ENCODE results near the gene TAGLN2. TPM values are rescaled to one million over a fixed set of nuclear protein-coding genes. Genes with fewer than 3 reads are reported as not detected.

The TAGLN2 gene
- total and polyA plus RNA-seq, 9 of the 15 experiments (the other 6 are each of a cell fraction or from before 2014, with no cell fraction given), result 192 to 683 (median 455) TPM

DNA sequence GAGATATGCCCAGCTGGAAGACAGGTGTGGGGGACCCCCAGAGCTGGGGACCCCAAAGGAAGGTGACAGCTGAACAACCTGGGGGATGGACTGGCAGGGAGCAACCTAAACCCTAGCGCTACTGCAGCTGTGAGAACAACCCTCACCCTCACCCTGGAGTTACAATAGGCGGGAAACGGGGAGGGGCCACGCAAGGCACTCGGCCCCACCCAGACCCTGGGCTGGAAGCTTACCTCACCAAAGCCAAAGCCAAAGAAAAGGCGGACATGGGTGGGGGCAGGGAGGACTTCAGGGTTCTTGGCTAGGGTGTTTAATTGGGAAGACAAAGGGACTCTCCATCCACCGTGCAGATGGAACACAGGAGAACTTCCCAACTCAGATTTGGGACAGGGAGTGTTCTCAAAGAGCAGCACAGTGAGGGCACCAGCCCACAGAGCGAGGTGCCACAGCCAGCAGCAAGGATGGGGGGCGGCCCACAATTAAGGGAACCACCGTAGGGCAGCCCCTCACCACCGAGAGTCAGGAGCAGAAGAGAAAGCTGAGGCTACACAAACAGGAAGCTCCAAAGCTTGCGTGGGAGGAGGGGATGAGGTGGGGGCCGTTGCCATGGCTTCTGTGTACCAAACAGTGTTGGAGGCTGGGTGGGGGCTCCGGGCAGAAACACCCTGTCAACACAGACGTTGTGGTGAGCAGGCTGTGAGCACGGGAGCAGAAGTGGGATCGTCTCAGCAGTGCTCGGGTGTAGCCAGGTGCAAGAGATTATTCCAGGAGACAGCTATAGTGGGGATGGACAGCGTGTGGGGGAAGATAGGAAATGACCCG is 1.9 kb downstream of the TAGLN2 start (continued):
- TF ChIP-seq ATF1 (CRISPR knock-in tag; IDR thresholded peaks at IDR 0.05) (no peak), ATF1 (tag; IDR thresholded peaks at IDR 0.05) (peak; percentile 45), TEAD1 (CRISPR knock-in tag; IDR thresholded peaks at IDR 0.05) (0 out of 4 replicates have a peak, but pooled peaks of 1 of the 2 experiments have one; percentile 10), POLR2H (tag; IDR thresholded peaks at IDR 0.05; ENCODE audit: low read depth) (peak; percentile 53), TAL1 (IDR thresholded peaks at IDR 0.05) (peak; percentile 16; the same call in 1 of the 2 replicates), ZNF24 (IDR thresholded peaks at IDR 0.05) (no peak), FOXJ3 (CRISPR knock-in tag; IDR thresholded peaks at IDR 0.05) (peak; percentile 99)
- TF ChIP-seq, protein P1, sequence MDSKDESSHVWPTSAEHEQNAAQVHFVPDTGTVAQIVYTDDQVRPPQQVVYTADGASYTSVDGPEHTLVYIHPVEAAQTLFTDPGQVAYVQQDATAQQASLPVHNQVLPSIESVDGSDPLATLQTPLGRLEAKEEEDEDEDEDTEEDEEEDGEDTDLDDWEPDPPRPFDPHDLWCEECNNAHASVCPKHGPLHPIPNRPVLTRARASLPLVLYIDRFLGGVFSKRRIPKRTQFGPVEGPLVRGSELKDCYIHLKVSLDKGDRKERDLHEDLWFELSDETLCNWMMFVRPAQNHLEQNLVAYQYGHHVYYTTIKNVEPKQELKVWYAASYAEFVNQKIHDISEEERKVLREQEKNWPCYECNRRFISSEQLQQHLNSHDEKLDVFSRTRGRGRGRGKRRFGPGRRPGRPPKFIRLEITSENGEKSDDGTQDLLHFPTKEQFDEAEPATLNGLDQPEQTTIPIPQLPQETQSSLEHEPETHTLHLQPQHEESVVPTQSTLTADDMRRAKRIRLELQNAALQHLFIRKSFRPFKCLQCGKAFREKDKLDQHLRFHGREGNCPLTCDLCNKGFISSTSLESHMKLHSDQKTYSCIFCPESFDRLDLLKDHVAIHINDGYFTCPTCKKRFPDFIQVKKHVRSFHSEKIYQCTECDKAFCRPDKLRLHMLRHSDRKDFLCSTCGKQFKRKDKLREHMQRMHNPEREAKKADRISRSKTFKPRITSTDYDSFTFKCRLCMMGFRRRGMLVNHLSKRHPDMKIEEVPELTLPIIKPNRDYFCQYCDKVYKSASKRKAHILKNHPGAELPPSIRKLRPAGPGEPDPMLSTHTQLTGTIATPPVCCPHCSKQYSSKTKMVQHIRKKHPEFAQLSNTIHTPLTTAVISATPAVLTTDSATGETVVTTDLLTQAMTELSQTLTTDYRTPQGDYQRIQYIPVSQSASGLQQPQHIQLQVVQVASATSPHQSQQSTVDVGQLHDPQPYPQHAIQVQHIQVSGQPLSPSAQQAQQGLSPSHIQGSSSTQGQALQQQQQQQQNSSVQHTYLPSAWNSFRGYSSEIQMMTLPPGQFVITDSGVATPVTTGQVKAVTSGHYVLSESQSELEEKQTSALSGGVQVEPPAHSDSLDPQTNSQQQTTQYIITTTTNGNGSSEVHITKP (IDR thresholded peaks at IDR 0.05; ENCODE audit: partially characterized antibody), result peak; percentile 2
- TF ChIP-seq, protein P2, sequence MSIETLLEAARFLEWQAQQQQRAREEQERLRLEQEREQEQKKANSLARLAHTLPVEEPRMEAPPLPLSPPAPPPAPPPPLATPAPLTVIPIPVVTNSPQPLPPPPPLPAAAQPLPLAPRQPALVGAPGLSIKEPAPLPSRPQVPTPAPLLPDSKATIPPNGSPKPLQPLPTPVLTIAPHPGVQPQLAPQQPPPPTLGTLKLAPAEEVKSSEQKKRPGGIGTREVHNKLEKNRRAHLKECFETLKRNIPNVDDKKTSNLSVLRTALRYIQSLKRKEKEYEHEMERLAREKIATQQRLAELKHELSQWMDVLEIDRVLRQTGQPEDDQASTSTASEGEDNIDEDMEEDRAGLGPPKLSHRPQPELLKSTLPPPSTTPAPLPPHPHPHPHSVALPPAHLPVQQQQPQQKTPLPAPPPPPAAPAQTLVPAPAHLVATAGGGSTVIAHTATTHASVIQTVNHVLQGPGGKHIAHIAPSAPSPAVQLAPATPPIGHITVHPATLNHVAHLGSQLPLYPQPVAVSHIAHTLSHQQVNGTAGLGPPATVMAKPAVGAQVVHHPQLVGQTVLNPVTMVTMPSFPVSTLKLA (conservative IDR thresholded peaks at IDR 0.05), result peak in 1 of 2 experiments; percentile 60; a peak in 2 of 4 replicates
- TF ChIP-seq, protein P3, sequence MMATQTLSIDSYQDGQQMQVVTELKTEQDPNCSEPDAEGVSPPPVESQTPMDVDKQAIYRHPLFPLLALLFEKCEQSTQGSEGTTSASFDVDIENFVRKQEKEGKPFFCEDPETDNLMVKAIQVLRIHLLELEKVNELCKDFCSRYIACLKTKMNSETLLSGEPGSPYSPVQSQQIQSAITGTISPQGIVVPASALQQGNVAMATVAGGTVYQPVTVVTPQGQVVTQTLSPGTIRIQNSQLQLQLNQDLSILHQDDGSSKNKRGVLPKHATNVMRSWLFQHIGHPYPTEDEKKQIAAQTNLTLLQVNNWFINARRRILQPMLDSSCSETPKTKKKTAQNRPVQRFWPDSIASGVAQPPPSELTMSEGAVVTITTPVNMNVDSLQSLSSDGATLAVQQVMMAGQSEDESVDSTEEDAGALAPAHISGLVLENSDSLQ (IDR thresholded peaks at IDR 0.05), result peak; percentile 21; the same call in 1 of the 2 replicates
- TF ChIP-seq, protein P4, sequence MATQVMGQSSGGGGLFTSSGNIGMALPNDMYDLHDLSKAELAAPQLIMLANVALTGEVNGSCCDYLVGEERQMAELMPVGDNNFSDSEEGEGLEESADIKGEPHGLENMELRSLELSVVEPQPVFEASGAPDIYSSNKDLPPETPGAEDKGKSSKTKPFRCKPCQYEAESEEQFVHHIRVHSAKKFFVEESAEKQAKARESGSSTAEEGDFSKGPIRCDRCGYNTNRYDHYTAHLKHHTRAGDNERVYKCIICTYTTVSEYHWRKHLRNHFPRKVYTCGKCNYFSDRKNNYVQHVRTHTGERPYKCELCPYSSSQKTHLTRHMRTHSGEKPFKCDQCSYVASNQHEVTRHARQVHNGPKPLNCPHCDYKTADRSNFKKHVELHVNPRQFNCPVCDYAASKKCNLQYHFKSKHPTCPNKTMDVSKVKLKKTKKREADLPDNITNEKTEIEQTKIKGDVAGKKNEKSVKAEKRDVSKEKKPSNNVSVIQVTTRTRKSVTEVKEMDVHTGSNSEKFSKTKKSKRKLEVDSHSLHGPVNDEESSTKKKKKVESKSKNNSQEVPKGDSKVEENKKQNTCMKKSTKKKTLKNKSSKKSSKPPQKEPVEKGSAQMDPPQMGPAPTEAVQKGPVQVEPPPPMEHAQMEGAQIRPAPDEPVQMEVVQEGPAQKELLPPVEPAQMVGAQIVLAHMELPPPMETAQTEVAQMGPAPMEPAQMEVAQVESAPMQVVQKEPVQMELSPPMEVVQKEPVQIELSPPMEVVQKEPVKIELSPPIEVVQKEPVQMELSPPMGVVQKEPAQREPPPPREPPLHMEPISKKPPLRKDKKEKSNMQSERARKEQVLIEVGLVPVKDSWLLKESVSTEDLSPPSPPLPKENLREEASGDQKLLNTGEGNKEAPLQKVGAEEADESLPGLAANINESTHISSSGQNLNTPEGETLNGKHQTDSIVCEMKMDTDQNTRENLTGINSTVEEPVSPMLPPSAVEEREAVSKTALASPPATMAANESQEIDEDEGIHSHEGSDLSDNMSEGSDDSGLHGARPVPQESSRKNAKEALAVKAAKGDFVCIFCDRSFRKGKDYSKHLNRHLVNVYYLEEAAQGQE (IDR thresholded peaks at IDR 0.05; ENCODE audit: borderline replicate concordance), result no peak
- TF ChIP-seq, protein P4 (CRISPR knock-in tag; IDR thresholded peaks at IDR 0.05; ENCODE audit: low read depth), result 0 out of 2 replicates have a peak, but pooled peaks have one; percentile 35
